ENCODE measurements around the gene CORO7. TPM values are rescaled to one million over a fixed set of nuclear protein-coding genes. Genes with fewer than 3 reads are reported as not detected.

CORO7 gene
- polyA plus RNA-seq, 3 donors: 44.7 to 181 (median 68.4) TPM

DNA sequence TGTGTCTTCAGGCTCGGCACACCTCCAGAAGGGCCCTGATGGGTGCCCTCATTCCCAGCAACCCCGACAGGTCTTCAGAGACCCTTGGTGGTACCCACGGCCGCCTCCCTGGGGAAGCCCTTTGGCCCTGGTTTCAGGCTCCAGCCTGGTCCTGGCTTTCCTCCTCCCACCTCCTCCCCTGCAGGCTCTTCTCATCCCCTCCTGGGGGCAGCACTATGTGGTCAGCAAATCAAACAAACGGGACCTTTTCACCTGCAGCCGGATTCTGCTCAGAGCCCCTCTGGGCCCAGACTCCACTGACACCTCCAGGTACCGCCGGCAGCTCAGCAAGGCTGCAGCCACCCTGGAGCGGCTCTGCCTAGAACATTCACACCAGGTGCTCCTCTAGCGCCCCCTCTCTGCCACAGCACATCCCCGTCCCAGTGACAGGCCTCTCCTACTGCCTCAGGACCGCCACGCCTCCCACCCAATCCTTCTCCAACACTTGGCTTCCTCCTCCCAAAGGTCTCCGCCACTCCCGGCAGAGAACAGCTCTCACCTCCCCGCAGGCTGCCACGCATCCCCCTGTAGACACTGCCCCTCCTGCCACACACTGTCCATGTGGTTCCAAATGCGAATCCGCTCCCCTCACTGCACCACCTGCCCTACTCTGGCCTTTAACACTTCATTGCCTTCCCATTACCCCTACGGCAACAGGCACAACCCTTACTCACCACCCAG lies 12.0 kb downstream of the CORO7 start:
- 90% methylated on average over 20 of the region's 20 CpGs for whole genome bisulfite sequencing (ENCODE audit: insufficient coverage)
- intact Hi-C loops (cut with micrococcal nuclease): no loop called here
- Mint-ChIP-seq H3K36me3 (peaks cover 57 to 95% of the 10 kb centered on the region in 2 donors), H3K4me3 (no peak overlapping the region), H3K4me1 (peaks cover 11% of the 10 kb centered on the region), H3K9me3 (no peaks in the 10 kb centered on the region), H3K27ac (peak overlapping the region in 3 of 7 donors; percentile 54 to 68 (median 56)), H3K27me3 (ENCODE audit: low read depth in 3 of 3) (peaks cover 0 to 1% (median 0%) of the 10 kb centered on the region in 3 donors)
- H3K9me3 ChIP-seq (replicated peaks in 1 of 2; ENCODE audit: control insufficient read depth in 1 of 2, insufficient read depth in 1 of 2, low read length in 2 of 2): no peaks in the 10 kb centered on the region
- H3K27ac ChIP-seq (ENCODE audit: low read depth in 1 of 2, low read length in 2 of 2): no peak overlapping the region
- TF ChIP-seq CTCF (IDR thresholded peaks at IDR 0.05): peak; percentile 82
- H3K79me2 ChIP-seq (ENCODE audit: insufficient read depth, low read length): peaks cover 49% of the 10 kb centered on the region
- H3K4me2 ChIP-seq (replicated peaks; ENCODE audit: extremely low read depth, low read length, poor library complexity, severe bottlenecking): no peak overlapping the region
- H3K9ac ChIP-seq (ENCODE audit: insufficient read depth, low read length, poor library complexity, severe bottlenecking): no peak overlapping the region
- peaks cover 76 to 89% of the 10 kb centered on the region in 2 donors for H3K36me3 ChIP-seq (replicated peaks in 1 of 2; ENCODE audit: control insufficient read depth in 1 of 2, insufficient read depth in 2 of 2, low read length in 2 of 2)
- DNase-seq: no peak
- peaks cover 100% of the 10 kb centered on the region for H4K20me1 ChIP-seq (ENCODE audit: insufficient read depth, low read length)
- H3K4me1 ChIP-seq (ENCODE audit: control insufficient read depth in 1 of 2, insufficient read depth in 2 of 2, low read length in 2 of 2): peaks cover 8 to 20% of the 10 kb centered on the region in 2 donors
- no peak overlapping the region for H3K4me3 ChIP-seq (replicated peaks in 1 of 3; ENCODE audit: low read depth in 2 of 3, low read length in 3 of 3)
- no peaks in the 10 kb centered on the region for H3K27me3 ChIP-seq (ENCODE audit: control insufficient read depth in 2 of 2, insufficient read depth in 2 of 2, low read length in 2 of 2)
- no peak overlapping the region for H2AFZ ChIP-seq (ENCODE audit: insufficient read depth, low read depth, low read length, poor library complexity, severe bottlenecking)

DNA sequence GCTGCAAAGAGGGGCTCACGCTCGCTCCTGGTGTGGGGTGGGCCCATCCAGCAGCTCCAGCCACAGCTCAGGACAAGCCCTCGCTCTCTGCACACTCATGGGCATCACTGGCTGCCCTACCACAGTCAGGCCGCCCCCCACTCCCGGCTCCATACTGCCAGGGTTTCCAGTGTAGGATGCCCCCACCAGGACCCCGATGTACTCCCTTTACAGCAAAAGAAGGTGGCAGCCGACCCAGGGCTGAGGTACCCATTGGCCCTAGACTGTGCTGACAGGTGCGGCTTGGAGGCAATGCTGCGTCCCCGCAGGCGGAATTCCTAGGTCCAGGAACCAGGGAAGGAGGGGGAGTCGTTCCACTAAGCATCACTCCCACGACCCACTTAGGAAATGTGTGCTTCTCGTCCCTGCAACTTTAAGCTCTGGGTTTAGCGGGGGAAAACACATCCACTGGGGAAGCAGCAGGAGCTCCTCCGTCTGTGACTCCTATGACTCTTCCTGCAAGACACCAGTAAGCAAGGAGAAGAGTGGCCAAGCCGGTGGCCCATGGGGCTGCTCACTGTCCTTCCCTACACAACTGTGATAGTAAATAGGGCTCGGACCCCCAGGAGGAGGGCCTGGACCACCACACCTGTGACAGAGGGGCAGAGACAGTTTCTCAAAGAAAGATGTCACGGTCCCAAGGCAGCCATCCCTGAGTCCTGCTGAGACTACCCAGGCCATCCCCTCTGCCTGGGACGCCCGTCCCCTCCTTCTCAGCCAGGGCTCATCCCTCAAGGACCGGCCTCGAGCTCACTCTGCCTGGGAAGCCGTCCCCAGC lies 13.1 kb downstream of the CORO7 start:
- Histone ChIP-seq H3K27me3 (ENCODE audit: control insufficient read depth in 2 of 2, insufficient read depth in 2 of 2, low read length in 2 of 2) (no peaks in the 10 kb centered on the region), H3K27ac (ENCODE audit: low read depth in 1 of 2, low read length in 2 of 2) (no peak overlapping the region), H4K20me1 (ENCODE audit: insufficient read depth, low read length) (peaks cover 100% of the 10 kb centered on the region), H3K79me2 (ENCODE audit: insufficient read depth, low read length) (peaks cover 45% of the 10 kb centered on the region), H3K9ac (ENCODE audit: insufficient read depth, low read length, poor library complexity, severe bottlenecking) (no peak overlapping the region), H3K36me3 (replicated peaks in 1 of 2; ENCODE audit: control insufficient read depth in 1 of 2, insufficient read depth in 2 of 2, low read length in 2 of 2) (peaks cover 65 to 87% of the 10 kb centered on the region in 2 donors), H3K4me3 (replicated peaks in 1 of 3; ENCODE audit: low read depth in 2 of 3, low read length in 3 of 3) (no peak overlapping the region), H2AFZ (ENCODE audit: insufficient read depth, low read depth, low read length, poor library complexity, severe bottlenecking) (no peak overlapping the region), H3K4me2 (replicated peaks; ENCODE audit: extremely low read depth, low read length, poor library complexity, severe bottlenecking) (no peak overlapping the region), H3K4me1 (ENCODE audit: control insufficient read depth in 1 of 2, insufficient read depth in 2 of 2, low read length in 2 of 2) (peaks cover 16 to 28% of the 10 kb centered on the region in 2 donors), H3K9me3 (replicated peaks in 1 of 2; ENCODE audit: control insufficient read depth in 1 of 2, insufficient read depth in 1 of 2, low read length in 2 of 2) (no peaks in the 10 kb centered on the region)
- Mint-ChIP-seq H3K4me1 (peaks cover 19% of the 10 kb centered on the region), H3K9me3 (no peaks in the 10 kb centered on the region), H3K27ac (peak overlapping the region in 1 of 7 donors; percentile 41), H3K27me3 (ENCODE audit: low read depth in 3 of 3) (peaks cover 0 to 1% (median 0%) of the 10 kb centered on the region in 3 donors), H3K4me3 (no peak overlapping the region), H3K36me3 (peaks cover 56 to 87% of the 10 kb centered on the region in 2 donors)
- intact Hi-C loops (cut with micrococcal nuclease): no loop called here
- 95% methylated on average over 20 of the region's 24 CpGs for WGBS (ENCODE audit: insufficient coverage)
- TF ChIP-seq CTCF (IDR thresholded peaks at IDR 0.05): no peak
- DNase-seq: no peak

Measured in CD14-positive monocyte (primary cell).